Esophagus squamous epithelium (tissue), 4 donors: ENCODE measurements around the gene FHOD3.

Source experiments
- POLR2A ChIP-seq, 4 donors: fragments of 450-650 bp; IDR thresholded peaks; one replicate each; pipeline ENCODE4 v1.6.1; 2017; ENCODE audit warnings: antibody characterized with exemption in 4 of 4, mild to moderate bottlenecking in 4 of 4, moderate library complexity in 3 of 4
- TF ChIP-seq, protein P1 (sequence below), 6 experiments: fragments of 450-650 bp in 4 of 6; fragments of 200-600 bp in 2 of 6; sonication (generic) in 2 of 6; IDR thresholded peaks; one replicate each; pipeline ENCODE4 v1.5.1; 2016 to 2019; ENCODE audit warnings: antibody characterized with exemption in 6 of 6, mild to moderate bottlenecking in 4 of 6, moderate library complexity in 4 of 6

DNA sequence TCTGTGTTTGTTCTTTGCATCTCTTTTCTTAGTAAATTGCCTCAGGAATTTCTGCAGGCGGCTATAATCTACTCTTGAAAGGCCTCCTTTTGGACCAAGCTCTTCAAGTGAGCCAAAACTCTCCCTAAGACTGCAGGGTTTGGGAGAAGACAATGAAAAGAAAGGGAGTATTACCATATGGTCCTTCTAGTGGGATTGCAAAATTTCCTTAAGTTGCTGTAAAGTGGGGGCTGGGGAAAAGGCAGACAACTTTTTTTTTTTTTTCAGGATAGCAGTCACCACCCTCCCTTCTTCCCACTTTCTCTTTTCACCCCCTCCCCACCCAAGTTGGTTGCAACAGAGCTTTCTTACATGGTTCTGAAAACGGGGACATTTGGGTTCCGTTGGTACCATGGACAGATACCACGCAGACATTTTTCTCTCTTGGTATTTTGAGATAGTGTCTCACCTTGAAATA is 183.7 kb downstream of the FHOD3 start:
- TF ChIP-seq, protein P1, sequence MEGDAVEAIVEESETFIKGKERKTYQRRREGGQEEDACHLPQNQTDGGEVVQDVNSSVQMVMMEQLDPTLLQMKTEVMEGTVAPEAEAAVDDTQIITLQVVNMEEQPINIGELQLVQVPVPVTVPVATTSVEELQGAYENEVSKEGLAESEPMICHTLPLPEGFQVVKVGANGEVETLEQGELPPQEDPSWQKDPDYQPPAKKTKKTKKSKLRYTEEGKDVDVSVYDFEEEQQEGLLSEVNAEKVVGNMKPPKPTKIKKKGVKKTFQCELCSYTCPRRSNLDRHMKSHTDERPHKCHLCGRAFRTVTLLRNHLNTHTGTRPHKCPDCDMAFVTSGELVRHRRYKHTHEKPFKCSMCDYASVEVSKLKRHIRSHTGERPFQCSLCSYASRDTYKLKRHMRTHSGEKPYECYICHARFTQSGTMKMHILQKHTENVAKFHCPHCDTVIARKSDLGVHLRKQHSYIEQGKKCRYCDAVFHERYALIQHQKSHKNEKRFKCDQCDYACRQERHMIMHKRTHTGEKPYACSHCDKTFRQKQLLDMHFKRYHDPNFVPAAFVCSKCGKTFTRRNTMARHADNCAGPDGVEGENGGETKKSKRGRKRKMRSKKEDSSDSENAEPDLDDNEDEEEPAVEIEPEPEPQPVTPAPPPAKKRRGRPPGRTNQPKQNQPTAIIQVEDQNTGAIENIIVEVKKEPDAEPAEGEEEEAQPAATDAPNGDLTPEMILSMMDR (IDR thresholded peaks at IDR 0.05), result no peak
- TF ChIP-seq POLR2A (IDR thresholded peaks at IDR 0.05), result no peak
